HepG2 (cell line): ENCODE results near the gene DOK4. TPM values are rescaled to one million over a fixed set of nuclear protein-coding genes. Genes with fewer than 3 reads are reported as not detected.

ENCODE experiments used
- CBX2 ChIP-seq, 2 experiments: fragments of 200-600 bp in 1 of 2; sonication (generic); formaldehyde crosslinking in 1 of 2; IDR thresholded peaks; 2 replicates each; pipeline versions ENCODE4 v1.7.0 to v1.8.1; 2018 to 2022; ENCODE audit warnings: low read depth in 2 of 2, low read length in 1 of 2, mild to moderate bottlenecking in 1 of 2, missing genetic modification reagents in 1 of 2
- CHD4 ChIP-seq: fragments of 200-600 bp; sonication (generic); IDR thresholded peaks from 2 replicates; pipeline ENCODE4 v1.7.0; 2017; ENCODE audit warnings: mild to moderate bottlenecking, low read length, borderline replicate concordance
- HHEX ChIP-seq: IDR thresholded peaks from 2 replicates; pipeline ENCODE4 v1.6.1; 2016; ENCODE audit warnings: control low read depth
- HNRNPLL ChIP-seq: fragments of 200-400 bp; formaldehyde crosslinking; IDR thresholded peaks from 2 replicates; pipeline ENCODE4 v1.6.1; 2017; ENCODE audit warnings: mild to moderate bottlenecking, low read depth, low read length; ENCODE audit not compliant: poor library complexity, severe bottlenecking
- IKZF1 ChIP-seq: fragments of 450-650 bp; IDR thresholded peaks from 2 replicates; pipeline ENCODE4 v1.7.1; 2016
- KAT8 ChIP-seq: IDR thresholded peaks from 2 replicates; pipeline ENCODE4 v1.6.1; 2016; ENCODE audit warnings: missing genetic modification reagents, missing compliant biosample characterization
- KLF16 ChIP-seq, 2 experiments: sonication (generic) in 1 of 2; formaldehyde crosslinking in 1 of 2; IDR thresholded peaks; 2 replicates each; pipeline versions ENCODE4 v1.6.1 to v1.8.0; 2016 to 2023; ENCODE audit warnings: missing genetic modification reagents in 2 of 2, missing compliant biosample characterization in 1 of 2
- POLR2AphosphoS5 ChIP-seq: IDR thresholded peaks from 2 replicates; pipeline ENCODE4 v1.6.1; 2012; ENCODE audit warnings: low read depth, low read length
- RAD21 ChIP-seq: fragments of 450-650 bp; formaldehyde crosslinking; IDR thresholded peaks from 2 replicates; pipeline ENCODE4 v1.5.0; 2020; ENCODE audit warnings: mild to moderate bottlenecking
- RBM39 ChIP-seq: fragments of 200-400 bp; formaldehyde crosslinking; IDR thresholded peaks from one replicate; pipeline ENCODE4 v1.6.1; 2018; ENCODE audit warnings: antibody characterized with exemption, mild to moderate bottlenecking, low read depth, low read length; ENCODE audit not compliant: poor library complexity, severe bottlenecking
- RFX5 ChIP-seq: IDR thresholded peaks from 2 replicates; pipeline ENCODE4 v1.6.1; 2011; ENCODE audit warnings: low read depth, low read length, improper control_type of control experiment
- RORA ChIP-seq: sonication (generic); formaldehyde crosslinking; IDR thresholded peaks from 2 replicates; pipeline ENCODE4 v1.5.0; 2020; ENCODE audit warnings: mild to moderate bottlenecking, missing genetic modification reagents, moderate library complexity
- SP1 ChIP-seq, 2 experiments: fragments of 450-650 bp in 1 of 2; sonication (generic) in 1 of 2; formaldehyde crosslinking in 1 of 2; IDR thresholded peaks; 2 replicates each; pipeline versions ENCODE4 v1.4.0 to v1.6.1; 2016 to 2020; ENCODE audit warnings: missing genetic modification reagents in 1 of 2
- SPEN ChIP-seq: sonication (generic); formaldehyde crosslinking; IDR thresholded peaks from 2 replicates; pipeline ENCODE4 v1.5.1; 2020; ENCODE audit warnings: low read depth, mild to moderate bottlenecking, missing genetic modification reagents
- U2AF1 ChIP-seq: fragments of 200-400 bp; formaldehyde crosslinking; optimal IDR thresholded peaks from 2 replicates; pipeline ENCODE3; 2017; ENCODE audit warnings: mild to moderate bottlenecking, low read depth, low read length
- ZNF3 ChIP-seq: IDR thresholded peaks from 2 replicates; pipeline ENCODE4 v1.7.0; 2017; ENCODE audit warnings: inconsistent platforms
- ZNF382 ChIP-seq: sonication (generic); formaldehyde crosslinking; IDR thresholded peaks from 2 replicates; pipeline ENCODE4 v1.5.0; 2020; ENCODE audit warnings: missing genetic modification reagents, mild to moderate bottlenecking, borderline replicate concordance
- ZNF607 ChIP-seq: sonication (generic); formaldehyde crosslinking; IDR thresholded peaks from 2 replicates; pipeline ENCODE4 v1.5.1; 2020; ENCODE audit warnings: missing genetic modification reagents, mild to moderate bottlenecking, borderline replicate concordance
- ZNF713 ChIP-seq: sonication (generic); formaldehyde crosslinking; IDR thresholded peaks from 2 replicates; pipeline ENCODE4 v1.4.0; 2020; ENCODE audit warnings: mild to moderate bottlenecking, missing genetic modification reagents
- ZNF839 ChIP-seq: sonication (generic); formaldehyde crosslinking; IDR thresholded peaks from 2 replicates; pipeline ENCODE4 v1.4.0; 2020; ENCODE audit warnings: missing genetic modification reagents, mild to moderate bottlenecking, borderline replicate concordance
- polyA plus RNA-seq, 8 experiments: library from polyadenylated mRNA; depleted of rRNA in 3 of 8; stranded (reverse) in 7 of 8; unstranded in 1 of 8; fragments of >200 nt; fragmentation: Illumina TruSeq in 4 of 8; extraction: Trizol in 4 of 8; gene quantifications; 2 replicates each; pipeline versions ENCODE4 v1.2.1 to v1.2.3, GENCODE V29; 2011 to 2016; ENCODE audit warnings: low read depth in 4 of 8, missing spikeins in 1 of 8, mixed read lengths in 1 of 8; ENCODE audit not compliant: insufficient read depth in 1 of 8
- total RNA-seq, 5 experiments: library from RNA; depleted of rRNA; stranded (reverse); fragments of >200 nt; fragmentation: Illumina TruSeq; extraction: Trizol; gene quantifications; 2 replicates each; pipeline ENCODE4 v1.2.3, GENCODE V29; 2016; ENCODE audit warnings: low read depth in 1 of 5
- TF ChIP-seq, protein P1 (sequence below): sonication (generic); formaldehyde crosslinking; IDR thresholded peaks from 2 replicates; pipeline ENCODE4 v1.8.1; 2023; ENCODE audit warnings: mild to moderate bottlenecking, inconsistent platforms, moderate library complexity, missing genetic modification reagents, borderline replicate concordance
- TF ChIP-seq, protein P2 (sequence below): sonication (generic); formaldehyde crosslinking; IDR thresholded peaks from 2 replicates; pipeline ENCODE4 v1.4.0; 2020; ENCODE audit warnings: missing genetic modification reagents, borderline replicate concordance
- TF ChIP-seq, protein P3 (sequence below): sonication (generic); formaldehyde crosslinking; IDR thresholded peaks from 2 replicates; pipeline ENCODE4 v1.4.0; 2020; ENCODE audit warnings: mild to moderate bottlenecking, missing genetic modification reagents
- TF ChIP-seq, protein P4 (sequence below): sonication (generic); formaldehyde crosslinking; IDR thresholded peaks from 2 replicates; pipeline ENCODE4 v1.4.0; 2020; ENCODE audit warnings: mild to moderate bottlenecking, missing genetic modification reagents

Gene DOK4
- total and polyA plus RNA-seq, 2 of the 13 experiments (the other 11 are each of a cell fraction or from before 2014, with no cell fraction given) = 52.7 to 70.0 TPM

DNA sequence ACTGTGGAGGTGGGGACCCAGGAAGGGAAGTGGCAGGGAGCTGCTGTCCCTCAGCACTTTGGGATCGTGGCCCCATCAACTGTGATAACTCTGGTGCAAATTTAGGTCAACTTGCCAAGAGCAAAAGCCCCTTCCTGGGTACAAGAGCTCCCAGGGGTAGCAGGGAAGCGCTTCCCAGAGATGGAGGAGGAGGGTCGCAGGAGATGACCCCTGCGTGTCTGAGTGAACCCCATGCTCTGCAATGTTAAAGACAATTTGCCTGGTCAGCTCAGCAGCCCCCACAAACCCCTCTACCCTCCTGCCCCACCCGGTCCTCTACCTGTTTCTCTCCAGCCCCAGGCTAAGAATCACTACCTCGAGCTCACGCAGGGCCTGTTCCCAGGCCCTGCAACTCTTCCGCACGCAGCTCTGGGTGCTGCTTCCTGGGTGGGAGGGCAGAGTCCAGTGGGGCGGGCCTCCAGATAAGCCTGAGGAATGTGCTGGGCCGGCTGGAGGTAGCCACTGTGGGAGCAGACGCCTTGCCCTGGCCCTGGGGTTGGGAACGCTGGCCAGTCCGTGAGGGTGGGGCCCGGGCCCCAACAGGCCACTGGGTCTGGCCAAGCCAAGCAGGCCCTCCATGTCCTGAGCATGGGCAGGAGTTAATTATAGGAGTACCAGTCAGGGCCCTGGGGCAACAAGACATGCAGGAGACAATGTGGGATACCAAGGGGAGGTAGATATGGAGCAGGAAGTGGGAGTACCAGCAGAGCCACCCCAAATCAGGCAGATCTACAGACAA, 6.1 kb downstream of the DOK4 start (continued):
- TF ChIP-seq, protein P1, sequence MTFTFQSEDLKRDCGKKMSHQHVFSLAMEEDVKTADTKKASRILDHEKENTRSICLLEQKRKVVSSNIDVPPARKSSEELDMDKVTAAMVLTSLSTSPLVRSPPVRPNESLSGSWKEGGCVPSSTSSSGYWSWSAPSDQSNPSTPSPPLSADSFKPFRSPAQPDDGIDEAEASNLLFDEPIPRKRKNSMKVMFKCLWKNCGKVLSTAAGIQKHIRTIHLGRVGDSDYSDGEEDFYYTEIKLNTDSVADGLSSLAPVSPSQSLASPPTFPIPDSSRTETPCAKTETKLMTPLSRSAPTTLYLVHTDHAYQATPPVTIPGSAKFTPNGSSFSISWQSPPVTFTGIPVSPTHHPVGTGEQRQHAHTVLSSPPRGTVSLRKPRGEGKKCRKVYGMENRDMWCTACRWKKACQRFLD (CRISPR knock-in tag) = no peak
- TF ChIP-seq SPEN (CRISPR knock-in tag) (peak; percentile 81), ZNF382 (CRISPR knock-in tag) (no peak), SP1 (IDR thresholded peaks at IDR 0.05) (no peak), SP1 (CRISPR knock-in tag; IDR thresholded peaks at IDR 0.05) (peak; percentile 69), ZNF713 (CRISPR knock-in tag) (peak; percentile 89; the same call in 1 of the 2 replicates), KAT8 (CRISPR knock-in tag) (peak; percentile 91), RORA (CRISPR knock-in tag) (no peak), RFX5 (no peak), POLR2AphosphoS5 (peak; percentile 74), ZNF3 (peak; percentile 41; the same call in 1 of the 2 replicates), HHEX (CRISPR knock-in tag) (no peak; the same call in 1 of the 2 replicates), CHD4 (0 out of 2 replicates have a peak, but pooled peaks have one; percentile 67), RAD21 (CRISPR knock-in tag) (peak; percentile 44; the same call in 1 of the 2 replicates), RBM39 (peak; percentile 81), HNRNPLL (peak; percentile 68), CBX2 (IDR thresholded peaks at IDR 0.05; ENCODE audit: low read depth, low read length) (no peak), CBX2 (CRISPR knock-in tag; IDR thresholded peaks at IDR 0.05; ENCODE audit: low read depth) (0 out of 2 replicates have a peak, but pooled peaks have one; percentile 29), IKZF1 (no peak), U2AF1 (peak; percentile 40), ZNF839 (CRISPR knock-in tag) (0 out of 2 replicates have a peak, but pooled peaks have one; percentile 57), KLF16 (CRISPR knock-in tag; IDR thresholded peaks at IDR 0.05) (peak in 1 of 2 experiments; percentile 53; a peak in 1 of 4 replicates), ZNF607 (CRISPR knock-in tag) (0 out of 2 replicates have a peak, but pooled peaks have one; percentile 64)
- TF ChIP-seq, protein P2, sequence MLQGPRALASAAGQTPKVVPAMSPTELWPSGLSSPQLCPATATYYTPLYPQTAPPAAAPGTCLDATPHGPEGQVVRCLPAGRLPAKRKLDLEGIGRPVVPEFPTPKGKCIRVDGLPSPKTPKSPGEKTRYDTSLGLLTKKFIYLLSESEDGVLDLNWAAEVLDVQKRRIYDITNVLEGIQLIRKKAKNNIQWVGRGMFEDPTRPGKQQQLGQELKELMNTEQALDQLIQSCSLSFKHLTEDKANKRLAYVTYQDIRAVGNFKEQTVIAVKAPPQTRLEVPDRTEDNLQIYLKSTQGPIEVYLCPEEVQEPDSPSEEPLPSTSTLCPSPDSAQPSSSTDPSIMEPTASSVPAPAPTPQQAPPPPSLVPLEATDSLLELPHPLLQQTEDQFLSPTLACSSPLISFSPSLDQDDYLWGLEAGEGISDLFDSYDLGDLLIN (CRISPR knock-in tag) = no peak
- TF ChIP-seq, protein P3, sequence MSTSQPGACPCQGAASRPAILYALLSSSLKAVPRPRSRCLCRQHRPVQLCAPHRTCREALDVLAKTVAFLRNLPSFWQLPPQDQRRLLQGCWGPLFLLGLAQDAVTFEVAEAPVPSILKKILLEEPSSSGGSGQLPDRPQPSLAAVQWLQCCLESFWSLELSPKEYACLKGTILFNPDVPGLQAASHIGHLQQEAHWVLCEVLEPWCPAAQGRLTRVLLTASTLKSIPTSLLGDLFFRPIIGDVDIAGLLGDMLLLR = 0 out of 2 replicates have a peak, but pooled peaks have one; percentile 43
- TF ChIP-seq, protein P4, sequence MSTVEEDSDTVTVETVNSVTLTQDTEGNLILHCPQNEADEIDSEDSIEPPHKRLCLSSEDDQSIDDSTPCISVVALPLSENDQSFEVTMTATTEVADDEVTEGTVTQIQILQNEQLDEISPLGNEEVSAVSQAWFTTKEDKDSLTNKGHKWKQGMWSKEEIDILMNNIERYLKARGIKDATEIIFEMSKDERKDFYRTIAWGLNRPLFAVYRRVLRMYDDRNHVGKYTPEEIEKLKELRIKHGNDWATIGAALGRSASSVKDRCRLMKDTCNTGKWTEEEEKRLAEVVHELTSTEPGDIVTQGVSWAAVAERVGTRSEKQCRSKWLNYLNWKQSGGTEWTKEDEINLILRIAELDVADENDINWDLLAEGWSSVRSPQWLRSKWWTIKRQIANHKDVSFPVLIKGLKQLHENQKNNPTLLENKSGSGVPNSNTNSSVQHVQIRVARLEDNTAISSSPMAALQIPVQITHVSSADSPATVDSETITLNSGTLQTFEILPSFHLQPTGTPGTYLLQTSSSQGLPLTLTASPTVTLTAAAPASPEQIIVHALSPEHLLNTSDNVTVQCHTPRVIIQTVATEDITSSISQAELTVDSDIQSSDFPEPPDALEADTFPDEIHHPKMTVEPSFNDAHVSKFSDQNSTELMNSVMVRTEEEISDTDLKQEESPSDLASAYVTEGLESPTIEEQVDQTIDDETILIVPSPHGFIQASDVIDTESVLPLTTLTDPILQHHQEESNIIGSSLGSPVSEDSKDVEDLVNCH (CRISPR knock-in tag) = no peak
